Measurements from ENCODE around the gene NANOS3.

Gene NANOS3

DNA sequence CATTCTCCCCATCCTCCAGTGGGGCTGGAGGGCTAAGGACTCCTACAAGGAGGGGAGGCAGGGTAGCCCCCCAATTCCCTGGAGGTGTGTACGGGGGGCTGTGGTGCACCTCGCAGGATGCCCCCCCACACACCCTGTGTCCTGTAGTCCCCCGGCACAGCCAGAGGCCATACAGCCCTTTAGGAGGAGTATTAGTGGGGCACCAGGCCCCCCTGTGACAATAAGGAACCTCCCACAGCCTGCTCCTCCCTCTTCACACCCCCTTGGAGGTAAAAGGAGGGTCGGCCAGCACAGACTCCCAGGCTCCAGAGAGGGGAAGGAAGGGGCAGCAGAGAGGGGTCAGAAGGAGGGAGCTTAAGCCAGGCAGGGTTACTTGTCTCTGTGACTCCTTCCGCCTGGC lies at the start of gene NANOS3:
TSS of gene NANOS3 (plus strand) at position 301 of the 400 bp plus-strand sequence. CDS start 115 bp downstream, outside the sequence.
- H3K4me3 ChIP-seq (replicated peaks; ENCODE audit: low read depth, low read length): no peak within 1 kb of the TSS
- no peak for DNase-seq (ENCODE audit: extremely low read depth, insufficient read length)
- no peaks in the 10 kb centered on the region for H3K27me3 ChIP-seq (replicated peaks; ENCODE audit: control insufficient read depth, insufficient read depth, low read length)
- no peaks in the 10 kb centered on the region for H3K36me3 ChIP-seq (ENCODE audit: control insufficient read depth, insufficient read depth, low read length)
- TF ChIP-seq CTCF (IDR thresholded peaks at IDR 0.05; ENCODE audit: insufficient read depth, low read length, poor library complexity, severe bottlenecking): no peak

DNA sequence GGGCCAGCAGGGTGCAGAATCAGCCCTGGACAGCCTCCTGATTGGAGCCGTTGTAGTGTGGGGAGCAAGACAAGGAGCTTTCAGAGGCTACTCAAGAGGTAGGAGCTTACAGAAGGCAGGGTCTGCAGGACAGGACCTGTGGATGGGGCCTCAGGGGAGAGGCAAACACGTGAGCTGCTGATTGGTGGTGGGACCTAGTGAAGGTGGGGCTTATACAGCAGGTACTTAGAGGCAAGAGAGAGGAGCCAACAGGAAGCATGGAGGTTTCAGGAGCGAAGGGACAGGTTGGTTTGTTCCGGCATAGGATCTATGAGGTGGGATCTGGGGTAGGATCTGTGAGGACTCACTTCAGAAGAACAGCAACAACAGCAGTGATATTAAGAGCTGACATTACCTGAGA lies 49.3 kb upstream of the NANOS3 start:
- no peak for DNase-seq (ENCODE audit: extremely low read depth, insufficient read length)
- H3K27me3 ChIP-seq (replicated peaks; ENCODE audit: control insufficient read depth, insufficient read depth, low read length): no peaks in the 10 kb centered on the region
- TF ChIP-seq CTCF (IDR thresholded peaks at IDR 0.05; ENCODE audit: insufficient read depth, low read length, poor library complexity, severe bottlenecking): no peak
- H3K36me3 ChIP-seq (ENCODE audit: control insufficient read depth, insufficient read depth, low read length): peaks cover 13% of the 10 kb centered on the region
- no peak overlapping the region for H3K4me3 ChIP-seq (replicated peaks; ENCODE audit: low read depth, low read length)

DNA sequence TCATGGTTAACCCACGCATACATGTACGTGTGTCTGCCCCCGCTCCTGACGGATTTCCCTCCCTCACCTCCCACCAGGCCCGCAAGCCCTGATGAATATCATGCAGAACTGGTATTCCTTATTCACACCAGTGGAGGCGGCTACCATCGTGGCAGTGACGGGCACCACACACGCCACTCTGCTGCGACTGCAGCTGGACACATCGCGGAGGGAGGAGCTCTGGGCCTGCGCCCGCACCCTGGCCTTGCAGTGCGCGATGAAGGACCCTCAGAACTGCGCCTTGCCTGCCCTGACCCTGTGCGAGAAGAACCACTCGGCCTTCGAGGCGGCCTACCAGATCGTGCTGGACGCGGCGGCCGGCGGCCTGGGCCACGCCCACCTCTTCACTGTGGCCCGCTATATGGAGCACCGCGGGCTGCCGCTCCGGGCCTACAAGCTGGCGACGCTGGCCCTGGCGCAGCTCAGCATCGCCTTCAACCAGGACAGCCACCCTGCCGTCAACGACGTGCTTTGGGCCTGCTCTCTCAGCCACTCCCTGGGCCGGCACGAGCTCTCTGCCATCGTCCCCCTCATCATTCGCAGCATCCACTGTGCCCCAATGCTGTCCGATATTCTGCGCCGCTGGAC lies 46.7 kb upstream of the NANOS3 start:
- DNase-seq (ENCODE audit: extremely low read depth, insufficient read length): no peak

GRCh38 chr19:13830741-13831536 lies 46.0 kb upstream of the NANOS3 start:
- TF ChIP-seq CTCF (IDR thresholded peaks at IDR 0.05; ENCODE audit: insufficient read depth, low read length, poor library complexity, severe bottlenecking): no peak
- DNase-seq (ENCODE audit: extremely low read depth, insufficient read length): no peak
- no peak overlapping the region for H3K4me3 ChIP-seq (replicated peaks; ENCODE audit: low read depth, low read length)
- no peaks in the 10 kb centered on the region for H3K27me3 ChIP-seq (replicated peaks; ENCODE audit: control insufficient read depth, insufficient read depth, low read length)
- peaks cover 12% of the 10 kb centered on the region for H3K36me3 ChIP-seq (ENCODE audit: control insufficient read depth, insufficient read depth, low read length)

More for the DNA sequence above, 46.7 kb upstream of the NANOS3 start:
- peaks cover 15% of the 10 kb centered on the region for H3K36me3 ChIP-seq (ENCODE audit: control insufficient read depth, insufficient read depth, low read length)
- TF ChIP-seq CTCF (IDR thresholded peaks at IDR 0.05; ENCODE audit: insufficient read depth, low read length, poor library complexity, severe bottlenecking): no peak
- H3K4me3 ChIP-seq (replicated peaks; ENCODE audit: low read depth, low read length): no peak overlapping the region
- no peaks in the 10 kb centered on the region for H3K27me3 ChIP-seq (replicated peaks; ENCODE audit: control insufficient read depth, insufficient read depth, low read length)

- H3K4me3 ChIP-seq (replicated peaks; ENCODE audit: low read depth, low read length): no peak overlapping the region
- peaks cover 17% of the 10 kb centered on the region for H3K36me3 ChIP-seq (ENCODE audit: control insufficient read depth, insufficient read depth, low read length)
- DNase-seq (ENCODE audit: extremely low read depth, insufficient read length): no peak
- TF ChIP-seq CTCF (IDR thresholded peaks at IDR 0.05; ENCODE audit: insufficient read depth, low read length, poor library complexity, severe bottlenecking): no peak
- no peaks in the 10 kb centered on the region for H3K27me3 ChIP-seq (replicated peaks; ENCODE audit: control insufficient read depth, insufficient read depth, low read length)
Observed at GRCh38 chr19:13831537-13832467, 45.1 kb upstream of the NANOS3 start.
